ENCODE data around the gene ELMOD2. TPM values are rescaled to one million over a fixed set of nuclear protein-coding genes. Genes with fewer than 3 reads are reported as not detected.
A peak's percentile ranks its signal among the peaks of the same experiment; 100 is the strongest.

Gene ELMOD2
- total RNA-seq, 3 donors from 2014 or later: 19.2 to 25.2 (median 21.9) TPM

DNA sequence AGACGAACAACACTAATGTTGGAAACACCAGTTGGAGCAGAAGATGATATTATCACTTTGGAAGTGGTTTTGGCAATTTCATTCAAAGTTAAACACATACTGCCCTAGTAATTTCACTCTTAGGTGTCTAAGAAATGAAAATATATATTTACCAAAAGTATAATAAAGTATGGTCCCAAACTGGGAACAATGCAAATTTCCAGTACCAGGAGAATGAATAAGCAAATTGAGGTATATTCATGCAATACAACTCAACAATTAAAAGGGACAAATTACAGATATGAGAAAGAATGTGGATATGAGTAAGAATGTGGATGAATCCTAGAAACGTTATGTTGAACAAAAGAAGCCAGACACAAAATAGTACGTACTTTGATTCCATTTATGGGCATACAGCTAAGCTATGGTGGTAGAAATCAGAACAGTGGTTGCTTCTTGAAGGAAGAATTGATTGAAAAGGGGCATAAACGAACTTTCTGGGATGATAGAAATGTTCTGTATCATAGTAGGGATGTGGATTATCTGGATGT, 10.0 kb downstream of the ELMOD2 start:
- no peak overlapping the region for H3K4me3 ChIP-seq
- intact Hi-C loops (cut with DNase I, micrococcal nuclease): no loop called here
- TF ChIP-seq, protein P1, sequence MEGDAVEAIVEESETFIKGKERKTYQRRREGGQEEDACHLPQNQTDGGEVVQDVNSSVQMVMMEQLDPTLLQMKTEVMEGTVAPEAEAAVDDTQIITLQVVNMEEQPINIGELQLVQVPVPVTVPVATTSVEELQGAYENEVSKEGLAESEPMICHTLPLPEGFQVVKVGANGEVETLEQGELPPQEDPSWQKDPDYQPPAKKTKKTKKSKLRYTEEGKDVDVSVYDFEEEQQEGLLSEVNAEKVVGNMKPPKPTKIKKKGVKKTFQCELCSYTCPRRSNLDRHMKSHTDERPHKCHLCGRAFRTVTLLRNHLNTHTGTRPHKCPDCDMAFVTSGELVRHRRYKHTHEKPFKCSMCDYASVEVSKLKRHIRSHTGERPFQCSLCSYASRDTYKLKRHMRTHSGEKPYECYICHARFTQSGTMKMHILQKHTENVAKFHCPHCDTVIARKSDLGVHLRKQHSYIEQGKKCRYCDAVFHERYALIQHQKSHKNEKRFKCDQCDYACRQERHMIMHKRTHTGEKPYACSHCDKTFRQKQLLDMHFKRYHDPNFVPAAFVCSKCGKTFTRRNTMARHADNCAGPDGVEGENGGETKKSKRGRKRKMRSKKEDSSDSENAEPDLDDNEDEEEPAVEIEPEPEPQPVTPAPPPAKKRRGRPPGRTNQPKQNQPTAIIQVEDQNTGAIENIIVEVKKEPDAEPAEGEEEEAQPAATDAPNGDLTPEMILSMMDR (IDR thresholded peaks at IDR 0.05): no peak
- H3K9me3 ChIP-seq: no peaks in the 10 kb centered on the region
- H3K4me1 ChIP-seq (ENCODE audit: low read depth): no peaks in the 10 kb centered on the region
- ATAC-seq (no peak), DNase-seq (no peak)
- H3K36me3 ChIP-seq (ENCODE audit: low read depth): no peaks in the 10 kb centered on the region

DNA sequence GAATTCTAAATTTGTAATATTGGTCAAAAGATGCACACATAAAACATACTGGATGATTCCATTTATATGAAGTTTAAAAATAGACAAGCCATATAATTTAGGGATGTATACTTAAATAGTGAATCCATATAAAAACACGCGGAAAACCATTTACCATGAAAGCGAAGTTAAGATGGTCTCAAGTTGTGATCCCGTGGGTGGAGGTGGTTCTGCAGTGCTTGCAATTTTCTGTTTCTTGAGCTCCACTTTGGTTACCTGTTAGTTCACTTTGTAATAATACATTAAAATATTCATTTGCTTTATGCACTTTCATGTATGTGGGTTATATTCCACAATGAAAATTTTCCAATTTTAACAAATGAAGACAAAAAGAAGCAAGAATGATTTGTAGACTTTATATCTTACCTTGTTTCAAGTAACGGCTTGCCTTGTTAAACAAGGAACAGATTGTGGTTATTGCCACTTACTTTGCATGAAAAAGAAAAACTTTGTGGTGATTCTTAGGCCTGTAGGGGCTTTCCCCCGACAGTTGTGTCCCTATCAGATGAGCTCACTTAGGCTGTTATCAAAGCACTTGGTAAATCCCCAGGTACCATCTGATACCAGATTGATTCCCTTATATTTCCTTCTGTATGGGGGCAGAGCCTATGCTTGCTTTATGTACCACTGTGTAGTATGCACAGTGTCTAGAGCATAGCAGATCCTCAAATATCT, 32.6 kb downstream of the ELMOD2 start:
- no peak overlapping the region for H3K4me3 ChIP-seq
- no peaks in the 10 kb centered on the region for H3K36me3 ChIP-seq (ENCODE audit: low read depth)
- intact Hi-C loops (cut with DNase I, micrococcal nuclease): no loop called here
- no peaks in the 10 kb centered on the region for H3K4me1 ChIP-seq (ENCODE audit: low read depth)
- TF ChIP-seq, protein P1 (IDR thresholded peaks at IDR 0.05): no peak
- ATAC-seq (peak; percentile 10), DNase-seq (no peak)
- no peaks in the 10 kb centered on the region for H3K9me3 ChIP-seq

DNA sequence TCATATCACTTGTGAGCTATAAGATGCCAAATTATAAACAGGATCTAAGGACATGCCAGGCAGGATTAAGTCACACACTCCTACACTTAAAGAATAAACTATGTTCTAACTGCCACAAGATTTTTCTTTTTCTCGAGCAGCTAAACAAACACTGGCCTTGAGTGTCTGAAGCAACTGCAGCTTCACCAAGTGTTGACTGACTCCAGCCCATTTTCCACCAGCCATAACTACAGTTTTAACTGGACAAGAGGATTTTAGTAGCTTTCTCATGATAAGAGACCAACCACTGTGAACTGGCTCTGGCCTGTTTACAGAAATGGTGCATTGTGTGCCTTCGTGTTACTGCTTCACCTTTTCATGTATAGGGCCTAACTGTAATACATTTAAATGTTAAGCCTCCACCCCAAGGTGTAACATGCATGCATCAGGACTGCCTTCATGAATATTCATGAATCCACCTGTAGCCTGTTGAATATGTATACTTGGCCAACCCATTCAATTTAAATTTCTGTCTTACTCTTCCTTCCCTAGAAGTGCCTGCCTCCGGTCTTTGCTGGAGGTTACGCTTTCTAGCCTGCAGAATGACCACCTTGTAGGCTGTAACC, 34.0 kb downstream of the ELMOD2 start:
- Histone ChIP-seq H3K9me3 (no peaks in the 10 kb centered on the region), H3K4me1 (ENCODE audit: low read depth) (no peaks in the 10 kb centered on the region), H3K36me3 (ENCODE audit: low read depth) (no peaks in the 10 kb centered on the region), H3K4me3 (no peak overlapping the region)
- ATAC-seq: no peak
- intact Hi-C loops (cut with DNase I, micrococcal nuclease): no loop called here
- DNase-seq: no peak
- TF ChIP-seq, protein P1 (IDR thresholded peaks at IDR 0.05): no peak

DNA sequence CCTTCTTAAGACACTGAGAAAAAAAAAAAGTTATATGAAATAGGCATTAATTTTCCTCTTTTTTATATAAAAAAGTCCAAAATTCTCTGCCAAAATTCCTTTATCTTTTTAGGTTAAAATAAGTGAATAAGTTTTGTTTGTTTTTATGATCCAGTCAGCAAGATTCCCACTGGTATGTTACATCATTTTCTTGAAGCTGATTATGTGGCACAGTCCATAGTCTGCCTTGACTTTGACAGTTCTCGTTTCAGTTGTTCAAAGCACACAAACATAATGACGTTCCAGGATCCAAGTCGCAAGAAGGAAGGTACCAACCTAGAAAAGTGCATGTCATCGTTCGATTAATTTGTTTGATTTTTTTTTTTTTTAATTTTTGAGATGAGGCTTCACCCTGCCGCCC, 35.7 kb downstream of the ELMOD2 start:
- no peak for DNase-seq
- H3K36me3 ChIP-seq (ENCODE audit: low read depth): no peaks in the 10 kb centered on the region
- H3K4me3 ChIP-seq: no peak overlapping the region
- H3K4me1 ChIP-seq (ENCODE audit: low read depth): no peaks in the 10 kb centered on the region
- no peaks in the 10 kb centered on the region for H3K9me3 ChIP-seq
- TF ChIP-seq, protein P1 (IDR thresholded peaks at IDR 0.05): no peak
- intact Hi-C loops (cut with DNase I, micrococcal nuclease): loop anchor here in 1 of 2 donors (5.0 kb wide), 1 partner anchor 243 kb away; no protein-coding TSS in a partner anchor
- no peak for ATAC-seq

DNA sequence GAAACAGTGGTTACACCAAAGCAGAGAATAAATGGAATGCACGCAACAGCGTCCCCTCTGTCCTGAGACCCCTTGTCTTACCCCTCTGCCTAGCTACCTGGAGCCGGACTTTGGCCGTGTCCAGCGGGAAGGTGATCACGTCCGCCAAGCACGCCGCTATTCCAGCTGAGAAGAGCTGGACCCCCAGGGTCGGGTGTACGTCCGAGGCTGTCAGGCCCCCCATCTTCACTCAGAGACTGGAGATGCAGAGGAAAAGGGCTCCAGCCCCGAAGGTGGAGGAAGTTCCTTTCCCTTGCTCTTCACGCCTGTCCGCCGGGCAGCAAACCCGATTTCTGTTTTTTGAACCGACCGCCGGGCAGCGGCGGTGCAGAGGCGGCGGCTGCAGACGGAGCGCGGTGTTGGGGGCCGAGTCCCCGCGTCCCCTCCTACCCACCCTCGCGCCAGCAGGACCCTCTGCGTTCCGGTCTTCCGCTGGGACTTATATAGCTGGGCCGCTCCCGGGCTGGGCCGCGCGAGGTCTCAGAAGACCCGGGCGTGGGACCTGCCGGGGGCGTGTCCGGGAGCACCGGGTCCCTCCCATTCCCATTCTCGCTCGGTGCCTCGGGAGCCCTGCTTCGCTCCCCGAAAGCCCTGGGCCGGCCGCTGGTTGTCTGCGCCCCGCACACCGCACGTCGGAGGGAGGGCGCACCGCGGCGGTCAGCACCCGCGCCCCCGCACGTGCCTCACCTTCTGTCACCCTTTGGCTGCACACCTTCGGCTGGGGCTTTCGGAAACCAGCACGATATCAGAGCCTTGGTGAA, 44.7 kb downstream of the ELMOD2 start, which contains the start of gene UCP1:
Gene UCP1 (minus strand): TSS at position 455 of the 800 bp plus-strand sequence. CDS start 232 bp downstream, at position 223.
- Histone ChIP-seq H3K36me3 (ENCODE audit: low read depth) (no peaks in the 10 kb centered on the region), H3K9me3 (peaks cover 6% of the 10 kb centered on the region), H3K4me1 (ENCODE audit: low read depth) (peaks cover 11% of the 10 kb centered on the region), H3K4me3 (no peak within 1 kb of the TSS)
- peak; percentile 65 for ATAC-seq
- TF ChIP-seq, protein P1 (IDR thresholded peaks at IDR 0.05): no peak
- intact Hi-C loops (cut with DNase I, micrococcal nuclease): no loop called here
- DNase-seq: peak in 2 of 3 donors; percentile 25 to 35
